ENCODE measurements around the gene MARK3.
"Not testable (repeated sequence)": the region's sequence is repeated elsewhere in the genome, so short reads cannot be mapped to it uniquely, and the experiment has no call there.

MARK3 gene

GRCh38 chr14:103385152-103385928 lies at the start of gene MARK3:
MARK3 (plus strand) TSS chr14:103385415; CDS start chr14:103386030, 615 bp downstream.
- peak; percentile 96 for DNase-seq

GRCh38 chr14:103336191-103336590 lies 49.0 kb upstream of the MARK3 start:
- no peak for DNase-seq

- no peak for DNase-seq
These were observed 47.4 kb upstream of the MARK3 start for GRCh38 chr14:103337794-103338193.

DNA sequence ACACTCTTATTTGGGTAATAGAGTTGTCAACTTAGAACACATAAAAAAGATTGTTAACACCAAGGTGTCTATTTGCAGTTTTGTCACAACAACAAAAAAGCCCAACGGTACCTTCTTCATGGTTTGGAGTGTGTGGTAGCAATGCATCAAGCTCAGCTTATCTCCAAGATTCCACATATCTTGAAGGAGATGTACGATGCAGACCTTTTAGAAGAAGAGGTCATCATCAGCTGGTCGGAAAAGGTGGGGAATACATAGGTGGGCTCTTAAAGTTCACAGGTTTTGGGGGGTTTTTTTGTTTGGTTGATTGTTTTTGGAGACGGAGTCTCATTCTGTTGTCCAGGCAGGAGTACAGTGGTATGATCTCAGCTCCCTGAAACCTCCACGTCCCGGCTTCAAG lies 45.7 kb upstream of the MARK3 start:
- DNase-seq, result no peak

DNA sequence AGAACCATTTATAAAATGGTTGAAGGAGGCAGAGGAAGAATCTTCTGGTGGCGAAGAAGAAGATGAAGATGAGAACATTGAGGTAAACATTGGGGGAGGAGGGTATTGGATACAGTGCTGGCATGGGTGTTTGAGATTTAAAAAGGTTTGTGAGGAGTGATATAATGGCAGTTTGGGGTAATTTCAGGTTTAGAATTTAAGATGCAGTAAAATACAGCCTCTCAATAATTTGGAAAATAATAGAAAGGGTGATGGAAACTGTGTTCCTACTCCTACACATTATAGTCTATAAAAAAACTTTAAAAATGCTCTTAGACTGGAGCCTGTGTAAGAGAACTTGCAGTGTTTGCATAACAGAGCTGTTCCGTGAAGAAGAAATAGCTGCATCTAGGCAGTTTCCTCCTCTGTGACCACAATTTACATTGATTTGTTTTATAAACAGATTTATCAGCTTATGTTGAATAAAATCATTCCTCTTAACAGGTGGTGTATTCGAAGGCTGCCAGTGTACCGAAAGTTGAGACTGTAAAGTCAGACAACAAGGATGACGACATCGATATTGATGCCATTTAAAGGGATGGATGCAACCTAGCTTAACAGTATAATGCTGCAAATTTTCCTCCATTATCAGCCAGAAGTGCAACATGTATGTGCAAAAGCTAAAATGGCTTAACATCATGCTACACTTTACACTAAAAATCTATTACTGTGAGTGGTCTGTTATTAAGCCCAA lies 44.6 kb upstream of the MARK3 start:
- DNase-seq, result no peak

DNA sequence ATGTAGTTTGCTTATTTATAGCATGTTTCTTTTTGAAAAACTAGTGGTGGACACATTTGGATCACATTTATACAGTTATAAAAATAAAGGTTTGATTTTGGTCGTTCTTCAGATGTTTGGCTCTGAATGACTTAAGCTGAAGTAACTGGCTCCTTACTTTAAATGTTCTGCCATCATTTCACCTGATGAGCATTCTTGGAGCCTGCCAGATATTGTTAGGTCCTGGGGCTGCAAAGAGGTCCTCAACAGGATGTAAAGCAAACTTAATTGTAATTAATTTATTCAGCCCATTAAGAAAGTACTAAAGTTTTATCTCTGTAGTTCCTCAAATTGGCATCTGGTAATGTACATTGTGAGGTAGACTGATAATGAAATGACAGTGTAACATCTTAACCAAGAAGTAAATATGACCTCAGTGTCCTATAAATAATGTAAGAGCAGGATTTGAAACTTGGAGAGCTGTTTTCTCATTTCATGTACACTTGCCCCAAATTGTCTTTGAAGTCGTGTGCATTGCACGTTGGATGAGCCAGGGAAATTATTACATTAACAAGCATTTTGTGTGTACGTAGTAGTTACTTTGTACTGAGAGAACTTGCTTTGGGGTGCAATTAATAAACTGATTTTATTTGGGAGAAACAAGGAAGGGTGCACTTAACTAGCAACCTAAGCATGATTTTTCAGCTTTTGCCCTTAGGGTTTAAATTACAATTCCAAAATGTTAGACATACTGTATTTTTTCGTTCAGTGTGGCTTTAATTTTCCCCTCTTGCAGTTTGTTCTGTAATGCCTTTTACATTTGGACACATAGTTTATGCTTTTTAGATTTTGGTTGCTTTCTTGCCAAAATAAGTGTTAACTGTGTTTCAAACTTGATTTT lies 43.7 kb upstream of the MARK3 start:
- DNase-seq, result no peak

DNA sequence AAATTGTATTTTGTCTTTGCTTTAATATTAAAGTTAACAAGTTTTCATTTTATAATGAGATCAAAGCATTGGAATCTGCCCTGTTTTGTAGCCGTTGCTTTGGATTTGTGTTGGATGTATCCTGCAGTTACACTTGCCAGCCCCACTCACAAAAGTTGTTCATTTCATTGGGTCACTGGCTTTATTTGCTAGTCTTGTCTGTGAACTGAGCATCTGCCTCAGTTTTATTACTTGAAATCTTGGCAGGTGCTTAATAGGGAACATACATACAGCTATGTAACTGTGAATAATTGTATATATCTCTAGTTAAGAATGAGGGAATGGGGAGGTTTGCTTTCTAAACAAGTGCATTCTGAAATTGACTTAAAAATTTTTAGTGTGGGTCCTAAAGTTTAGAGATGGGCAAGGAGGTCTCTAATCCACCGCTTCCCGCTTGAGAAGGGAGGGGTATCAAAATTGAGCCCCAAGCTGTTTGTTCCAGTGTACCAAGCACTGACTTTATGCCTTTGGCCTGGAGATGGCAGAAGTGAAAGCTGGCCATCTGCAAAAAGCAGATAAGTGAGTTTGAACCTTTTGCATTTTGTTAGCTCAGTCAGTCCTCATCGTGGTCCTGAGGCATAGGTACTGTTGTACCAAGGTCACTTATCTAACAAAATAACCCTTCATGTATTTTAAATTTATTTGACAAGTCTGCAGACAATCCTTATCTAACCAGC lies 41.9 kb upstream of the MARK3 start:
- DNase-seq, result no peak

GRCh38 chr14:103343905-103344797 lies 41.1 kb upstream of the MARK3 start:
- no peak for DNase-seq

DNA sequence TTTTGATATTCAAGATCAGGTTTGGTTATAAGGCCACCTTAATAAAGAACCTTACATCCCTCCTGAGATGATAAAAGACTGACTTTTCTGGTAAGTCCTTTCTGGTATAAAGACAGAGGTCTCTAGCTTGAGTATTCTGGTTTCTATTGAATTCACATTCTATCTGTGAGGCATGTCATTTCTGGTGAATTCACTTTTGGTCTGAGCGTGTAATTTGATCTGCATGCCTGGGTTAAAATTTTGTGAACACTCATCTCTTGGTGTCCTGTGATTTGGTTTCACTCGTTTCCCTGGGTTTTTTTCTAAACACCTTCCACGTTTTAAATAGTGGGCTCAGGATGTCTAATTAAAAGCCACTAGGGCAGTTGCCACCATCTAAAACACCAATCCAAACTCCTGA lies 38.9 kb upstream of the MARK3 start:
- no peak for DNase-seq

DNA sequence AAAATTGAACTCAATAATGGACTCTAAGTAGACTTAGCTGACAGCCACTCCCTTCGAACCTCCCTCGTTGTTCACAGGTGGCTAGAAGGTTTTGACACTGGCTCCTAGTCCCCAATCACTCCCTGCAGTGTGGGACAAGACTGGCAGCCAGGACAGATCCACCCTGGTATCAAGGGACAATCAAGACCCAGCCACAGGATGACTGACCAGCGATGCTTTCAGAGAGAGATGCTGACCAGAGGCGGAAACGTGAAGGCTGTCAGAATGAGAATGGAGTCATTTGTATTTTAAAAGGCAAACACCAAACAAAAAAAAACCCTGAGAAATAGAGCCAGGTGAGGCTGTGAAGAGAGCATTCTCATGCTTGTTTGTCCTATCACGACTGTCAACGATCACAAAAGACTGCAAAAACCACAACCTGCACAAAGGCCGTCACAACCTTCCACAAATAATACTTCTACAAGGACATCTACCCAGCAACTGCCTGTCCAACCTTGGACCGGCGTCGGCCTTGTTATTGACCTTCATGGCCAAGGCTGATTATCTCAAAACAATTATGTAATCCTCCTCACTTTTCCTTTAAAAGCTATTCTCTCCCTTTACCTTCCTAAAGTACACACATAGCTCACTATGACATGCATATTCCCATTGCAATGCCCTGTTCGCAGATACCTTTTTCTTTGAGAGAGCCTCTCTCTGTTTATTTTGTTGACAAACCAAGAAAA lies 38.0 kb upstream of the MARK3 start:
- DNase-seq, result no peak

DNA sequence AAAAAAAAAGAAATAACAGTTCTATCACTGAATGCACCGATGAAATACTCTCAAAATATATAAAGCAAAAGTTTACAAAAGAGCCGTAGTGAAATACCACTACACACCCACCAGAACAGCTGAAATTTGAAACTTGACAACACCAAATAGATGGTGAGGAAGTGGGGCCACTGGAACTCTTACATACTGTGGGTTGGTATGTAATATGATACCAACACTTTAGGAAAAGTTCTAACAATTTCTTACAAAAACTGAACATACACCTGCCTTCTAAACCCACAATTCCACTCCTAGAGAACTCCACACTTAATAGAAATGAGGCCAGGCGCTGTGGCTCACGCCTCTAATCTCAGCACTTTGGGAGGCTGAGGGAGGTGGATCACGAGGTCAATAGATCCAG lies 37.1 kb upstream of the MARK3 start:
- no peak for DNase-seq

DNA sequence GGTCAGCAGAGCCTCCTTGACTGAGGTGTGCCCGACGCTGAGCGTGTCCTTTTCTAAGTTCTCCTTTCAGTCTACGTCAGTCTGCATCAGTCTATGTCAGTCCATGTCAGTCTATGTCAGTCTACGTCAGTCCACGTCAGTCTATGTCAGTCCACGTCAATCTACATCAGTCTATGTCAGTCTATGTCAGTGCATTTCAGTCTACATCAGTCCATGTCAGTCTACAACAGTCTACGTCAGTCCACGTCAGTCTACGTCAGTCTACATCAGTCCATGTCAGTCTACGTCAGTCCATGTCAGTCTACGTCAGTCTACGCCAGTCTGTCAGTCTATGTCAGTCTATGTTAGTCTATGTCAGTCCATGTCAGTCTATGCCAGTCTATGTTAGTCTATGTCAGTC lies 35.2 kb upstream of the MARK3 start:
- DNase-seq, result no peak

DNA sequence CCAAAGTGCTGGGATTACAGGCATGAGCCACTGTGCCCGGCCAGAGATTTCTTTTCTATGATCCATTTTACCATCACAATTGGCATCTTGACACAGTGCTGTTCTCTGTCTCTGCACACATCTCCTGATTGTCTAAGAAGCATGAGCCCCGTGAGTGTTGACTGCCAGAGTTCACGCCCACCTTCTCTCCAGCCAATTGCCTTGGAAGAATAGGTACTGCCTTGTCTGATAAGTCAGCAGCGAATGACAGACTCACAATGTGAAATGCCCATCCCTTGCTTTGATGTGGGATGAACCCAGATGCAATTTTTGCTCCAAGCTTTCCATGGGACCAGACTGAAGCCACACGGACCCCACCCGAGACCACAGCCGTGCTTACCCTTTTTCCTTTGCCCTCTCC lies 31.9 kb upstream of the MARK3 start:
- no peak for DNase-seq

DNA sequence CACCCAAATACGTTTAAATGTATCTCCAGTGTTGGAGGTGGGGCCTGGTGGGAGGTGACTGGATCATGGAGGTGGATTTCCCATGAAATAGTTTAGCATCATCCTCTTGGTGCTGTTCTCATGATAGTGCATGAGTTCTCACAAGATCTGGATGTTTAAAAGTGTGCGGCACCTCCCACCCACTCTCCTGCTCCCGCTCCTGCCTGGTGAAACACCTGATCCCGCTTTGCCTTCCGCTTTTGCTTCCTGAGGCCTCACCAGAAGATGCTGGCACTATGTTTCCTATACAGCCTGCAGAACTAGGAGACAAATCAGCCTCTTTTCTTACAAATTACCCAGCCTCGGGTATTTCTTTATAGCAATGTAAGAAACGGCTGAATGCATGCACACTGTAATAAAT lies 31.1 kb upstream of the MARK3 start:
- no peak for DNase-seq

DNA sequence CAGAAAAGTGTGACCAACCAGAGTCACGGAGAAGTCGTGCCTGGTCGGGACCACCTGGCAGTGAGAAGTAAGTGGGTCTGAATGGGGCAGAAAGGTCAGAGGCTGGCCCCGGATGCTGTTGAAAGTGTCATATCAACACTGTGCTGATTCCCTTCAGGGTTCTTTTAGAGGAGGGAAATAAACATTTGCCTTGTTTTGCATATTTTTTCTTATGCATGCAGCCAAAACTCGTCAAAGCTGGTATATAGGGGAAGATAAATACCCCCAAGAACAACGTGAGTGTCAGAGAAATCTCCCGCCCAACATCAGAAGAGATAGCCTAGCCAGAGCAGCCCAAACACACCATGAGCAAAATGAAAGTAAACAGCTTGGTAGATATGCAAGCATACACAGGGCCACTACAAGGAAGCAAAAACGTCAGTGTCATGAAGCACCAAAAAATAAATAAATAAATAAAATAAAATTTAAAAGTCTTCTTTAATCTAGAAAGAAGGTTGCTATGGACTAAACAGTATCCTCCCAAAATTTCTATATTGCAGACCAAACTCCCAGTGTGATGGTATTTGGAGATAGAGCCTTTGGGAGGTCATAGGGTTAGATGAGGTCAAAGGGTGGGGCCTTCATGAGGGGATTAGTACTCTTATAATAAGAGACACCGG lies 29.1 kb upstream of the MARK3 start:
- no peak for DNase-seq

DNA sequence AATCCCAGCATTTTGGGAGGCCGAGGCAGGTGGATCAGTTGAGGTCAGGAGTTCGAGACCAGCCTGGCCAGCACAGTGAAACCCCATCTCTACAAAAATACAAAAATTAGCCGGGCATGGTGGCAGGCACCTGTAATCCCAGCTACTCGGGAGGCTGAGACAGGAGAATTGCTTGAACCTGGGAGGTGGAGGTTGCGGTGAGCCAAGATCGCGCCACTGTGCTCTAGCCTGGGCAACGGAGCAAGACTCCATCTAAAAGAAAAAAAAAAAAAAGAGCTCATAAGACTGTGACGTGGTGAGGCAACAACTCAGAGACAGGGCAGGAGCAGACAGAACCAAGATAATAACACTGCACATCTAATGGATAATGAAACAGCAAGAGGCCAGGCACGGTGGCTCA lies 27.7 kb upstream of the MARK3 start:
- not testable (repeated sequence) for DNase-seq

DNA sequence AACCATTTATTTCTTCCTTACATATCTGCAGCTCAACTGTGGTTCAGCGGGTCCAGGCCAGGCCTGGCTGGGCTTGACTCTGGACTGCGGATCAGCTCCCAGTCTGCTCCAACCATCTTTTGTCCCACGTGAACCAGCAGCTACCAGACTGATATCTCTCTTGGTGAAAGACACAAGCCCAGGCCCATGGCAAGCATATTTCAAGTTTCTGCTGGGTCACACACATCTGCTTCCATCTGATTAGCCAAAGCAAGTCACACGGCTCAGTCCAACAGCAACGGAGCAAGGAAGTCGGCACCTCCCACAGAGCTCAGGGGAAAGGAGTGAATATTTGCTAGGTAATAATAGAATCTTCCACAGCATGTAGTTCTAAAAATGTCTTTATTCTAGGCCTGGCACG lies 24.7 kb upstream of the MARK3 start:
- DNase-seq, result no peak

- no peak for DNase-seq
These were observed 23.3 kb upstream of the MARK3 start for GRCh38 chr14:103361867-103362266.

- DNase-seq, result no peak
These were observed 22.4 kb upstream of the MARK3 start for GRCh38 chr14:103362780-103363179.

GRCh38 chr14:103366741-103367140 lies 18.5 kb upstream of the MARK3 start:
- no peak for DNase-seq

DNA sequence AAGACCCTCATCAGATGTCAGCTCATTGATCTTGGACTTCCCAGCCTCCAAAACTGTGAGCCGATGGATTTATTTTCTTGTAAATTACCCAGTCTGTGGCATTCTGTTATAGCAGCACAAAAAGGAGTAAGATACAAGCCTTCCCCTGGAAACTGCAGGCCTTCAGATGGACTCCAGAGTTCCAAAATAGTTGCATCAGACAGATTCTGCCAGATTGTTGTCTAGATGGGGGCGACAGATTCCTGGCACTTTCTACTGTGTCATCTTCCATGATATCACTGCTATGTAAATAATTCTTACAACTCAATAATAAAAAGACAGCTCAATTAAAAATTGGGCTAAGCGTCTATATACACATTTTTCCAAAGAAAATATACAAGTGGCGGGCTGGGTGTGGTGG lies 17.2 kb upstream of the MARK3 start:
- DNase-seq, result no peak
